ENCODE measurements around the gene GPATCH8.

DNA sequence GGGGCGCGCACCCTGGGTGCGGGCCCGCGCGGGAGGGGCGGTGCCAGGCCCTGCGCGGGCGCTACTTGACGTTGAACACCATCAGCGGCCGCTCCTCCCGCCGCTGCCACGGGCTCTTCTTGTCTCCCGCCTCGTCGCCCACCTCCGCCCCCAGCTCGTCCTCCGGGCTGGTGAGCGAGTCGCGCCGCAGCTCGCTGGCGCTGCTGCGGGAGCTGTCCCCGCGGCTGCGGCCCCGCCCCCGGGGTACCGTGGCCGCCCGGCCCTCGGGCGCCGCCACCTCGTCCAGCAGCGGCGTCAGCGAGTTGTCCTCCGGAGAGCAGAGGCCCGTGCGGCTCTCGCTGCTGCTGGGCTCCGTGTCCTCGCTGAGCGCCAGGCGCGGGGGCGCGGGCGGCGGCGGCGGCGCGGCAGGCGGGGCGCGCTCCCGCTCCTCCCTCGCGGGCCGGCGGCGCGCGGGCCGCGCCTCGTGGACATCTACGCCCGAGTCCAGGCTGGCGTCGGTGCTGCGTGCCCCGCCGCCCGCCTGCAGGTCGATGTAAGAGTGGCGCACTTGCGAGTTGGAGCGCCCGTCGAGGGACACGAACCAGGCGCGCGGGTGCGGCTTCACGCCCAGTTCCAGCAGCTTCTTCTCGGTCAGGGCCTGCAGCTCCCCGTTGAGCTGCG, 149.4 kb downstream of the GPATCH8 start:
- TF ChIP-seq SP1 (IDR thresholded peaks at IDR 0.05; ENCODE audit: low read depth, low read length) (no peak), MTA2 (IDR thresholded peaks at IDR 0.05; ENCODE audit: low read depth) (no peak), ETV6 (conservative IDR thresholded peaks at IDR 0.05 in 1 of 2, IDR thresholded peaks at IDR 0.05 in 1 of 2; ENCODE audit: borderline replicate concordance in 1 of 2, low read depth in 1 of 2) (no peak), NFYB (IDR thresholded peaks at IDR 0.05; ENCODE audit: insufficient read depth, low read depth, low read length) (no peak), CREB1 (IDR thresholded peaks at IDR 0.05; ENCODE audit: low read depth) (no peak)
- TF ChIP-seq, protein P1, sequence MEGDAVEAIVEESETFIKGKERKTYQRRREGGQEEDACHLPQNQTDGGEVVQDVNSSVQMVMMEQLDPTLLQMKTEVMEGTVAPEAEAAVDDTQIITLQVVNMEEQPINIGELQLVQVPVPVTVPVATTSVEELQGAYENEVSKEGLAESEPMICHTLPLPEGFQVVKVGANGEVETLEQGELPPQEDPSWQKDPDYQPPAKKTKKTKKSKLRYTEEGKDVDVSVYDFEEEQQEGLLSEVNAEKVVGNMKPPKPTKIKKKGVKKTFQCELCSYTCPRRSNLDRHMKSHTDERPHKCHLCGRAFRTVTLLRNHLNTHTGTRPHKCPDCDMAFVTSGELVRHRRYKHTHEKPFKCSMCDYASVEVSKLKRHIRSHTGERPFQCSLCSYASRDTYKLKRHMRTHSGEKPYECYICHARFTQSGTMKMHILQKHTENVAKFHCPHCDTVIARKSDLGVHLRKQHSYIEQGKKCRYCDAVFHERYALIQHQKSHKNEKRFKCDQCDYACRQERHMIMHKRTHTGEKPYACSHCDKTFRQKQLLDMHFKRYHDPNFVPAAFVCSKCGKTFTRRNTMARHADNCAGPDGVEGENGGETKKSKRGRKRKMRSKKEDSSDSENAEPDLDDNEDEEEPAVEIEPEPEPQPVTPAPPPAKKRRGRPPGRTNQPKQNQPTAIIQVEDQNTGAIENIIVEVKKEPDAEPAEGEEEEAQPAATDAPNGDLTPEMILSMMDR (IDR thresholded peaks at IDR 0.05 in 2 of 3, conservative IDR thresholded peaks at IDR 0.05 in 1 of 3; ENCODE audit: control insufficient read depth in 2 of 3, extremely low read depth in 1 of 3, insufficient read depth in 1 of 3, low read depth in 3 of 3, low read length in 3 of 3), result no peak

All from GM12878 (cell line).